Inferior parietal cortex (tissue), 1 donor: Measurements from ENCODE around the gene PTPRG.
"Not testable (repeated sequence)": the region's sequence is repeated elsewhere in the genome, so short reads cannot be mapped to it uniquely, and the experiment has no call there.

Experiments used
- DNase-seq: peaks from one replicate; pipeline ENCODE4 v3.0.0-alpha.2; 2016; ENCODE audit errors: extremely low spot score

PTPRG gene

DNA sequence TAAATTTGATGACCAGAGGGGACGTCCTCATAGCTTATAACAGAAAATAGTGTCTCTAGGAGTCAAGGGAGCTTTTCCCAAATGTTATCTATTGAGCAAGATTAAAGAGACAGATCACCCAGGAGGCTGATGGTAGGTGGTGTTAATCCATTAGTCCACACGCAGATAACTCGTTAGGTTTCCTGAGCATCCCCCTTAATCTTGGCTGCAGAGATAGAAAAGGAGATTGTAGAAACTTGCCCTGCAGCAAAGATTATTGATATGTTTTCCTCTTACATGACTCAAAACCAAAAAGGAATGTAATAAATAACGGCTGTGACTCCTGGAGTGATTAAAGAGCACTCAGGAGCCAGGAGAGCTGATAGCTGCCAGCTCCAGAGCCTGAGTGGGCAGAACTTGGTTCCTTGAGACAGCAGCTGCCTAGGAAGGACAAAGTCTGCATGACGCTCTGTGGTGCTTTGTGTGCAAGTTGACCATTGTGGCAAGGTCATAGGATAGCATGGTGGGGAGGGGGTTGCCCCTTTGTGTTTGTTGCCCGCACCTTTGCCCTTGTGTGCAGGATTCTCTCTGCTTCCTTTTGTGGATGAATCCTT is 234.8 kb downstream of the PTPRG start:
- no peak for DNase-seq

GRCh38 chr3:61796911-61797310 is 235.5 kb downstream of the PTPRG start:
- no peak for DNase-seq

GRCh38 chr3:61802772-61803171 is 241.4 kb downstream of the PTPRG start:
- DNase-seq: no peak

DNA sequence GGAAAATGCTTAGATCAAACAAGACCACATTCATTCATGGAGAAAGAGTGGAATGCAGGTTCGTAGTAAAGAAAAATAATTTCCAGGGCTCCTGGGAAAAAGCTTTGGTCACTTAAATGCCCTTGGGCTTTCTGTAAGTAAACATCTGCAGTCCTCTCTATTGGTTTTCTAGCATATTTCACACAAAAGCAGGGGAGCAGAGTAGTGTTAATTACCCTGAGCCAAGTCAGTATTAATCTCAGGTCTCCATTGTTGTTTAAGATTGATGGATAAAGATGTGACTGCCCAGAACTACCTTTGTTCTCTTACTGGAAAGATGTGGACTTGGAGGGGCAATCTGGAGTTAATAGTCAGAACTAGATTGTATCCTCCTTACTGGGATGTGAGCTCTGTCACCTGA is 242.6 kb downstream of the PTPRG start:
- no peak for DNase-seq

DNA sequence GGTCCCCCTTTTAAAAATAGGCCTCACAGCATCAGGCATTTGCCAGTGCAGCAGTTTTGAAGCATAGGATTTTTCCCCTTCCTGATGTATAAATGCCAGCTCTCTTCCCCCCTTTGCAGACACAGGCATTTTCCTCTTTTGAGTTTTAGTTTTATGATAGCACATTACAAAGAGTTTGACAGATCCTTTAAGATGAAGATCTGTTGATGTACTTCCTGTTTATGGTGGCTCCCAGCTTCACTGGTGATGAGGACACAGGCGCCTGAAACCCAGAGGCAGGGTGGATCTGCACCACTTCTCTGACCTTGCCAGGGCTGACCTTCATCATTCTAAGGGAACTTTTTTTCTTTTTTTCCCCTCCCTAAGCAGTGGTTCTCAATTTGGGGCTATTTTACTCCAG is 243.4 kb downstream of the PTPRG start:
- no peak for DNase-seq

DNA sequence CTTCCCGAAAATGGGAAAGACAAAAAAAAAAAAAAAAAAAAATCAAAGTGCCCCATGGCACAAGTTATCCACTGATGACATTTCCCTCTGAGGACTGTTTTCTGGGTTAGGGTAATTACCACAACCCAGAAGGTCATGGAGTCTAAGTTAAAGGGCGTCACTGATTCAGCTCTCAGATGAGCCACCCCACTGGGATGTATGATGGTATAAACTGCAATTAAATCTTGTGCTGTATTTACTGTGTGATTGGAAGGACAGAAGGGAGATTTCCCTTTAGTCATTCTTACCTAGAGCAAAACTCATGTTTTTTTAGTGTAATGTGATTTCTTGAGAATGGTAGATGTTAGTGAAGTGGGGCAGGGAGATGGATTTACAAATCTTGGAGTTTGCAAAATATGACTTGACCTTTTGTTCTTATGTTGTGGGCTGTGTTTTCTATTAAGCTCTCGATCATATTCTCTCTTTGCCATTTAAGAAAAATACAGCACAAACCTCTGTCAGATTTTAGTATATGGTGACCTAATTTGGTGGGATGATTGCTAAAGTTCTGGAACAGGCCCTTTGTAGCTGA is 244.2 kb downstream of the PTPRG start:
- no peak for DNase-seq

DNA sequence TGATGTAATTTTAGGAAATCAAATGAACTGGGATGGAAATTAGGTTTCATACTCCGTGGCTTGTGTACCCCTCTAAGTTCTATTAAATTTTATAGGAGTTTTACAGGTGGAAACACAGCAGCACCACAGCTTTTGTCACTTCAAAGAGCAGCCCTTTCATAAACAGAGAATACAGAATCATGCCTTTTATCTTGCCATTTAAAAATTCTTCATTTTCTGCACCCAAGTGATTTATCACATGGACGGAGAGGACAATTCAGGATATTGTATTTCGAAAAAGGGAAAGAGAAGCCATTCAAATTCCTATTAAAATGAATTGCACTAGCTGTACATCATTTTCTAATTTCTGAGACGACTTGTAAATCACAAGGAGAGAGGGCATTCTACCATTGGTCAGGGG is 245.4 kb downstream of the PTPRG start:
- no peak for DNase-seq

DNA sequence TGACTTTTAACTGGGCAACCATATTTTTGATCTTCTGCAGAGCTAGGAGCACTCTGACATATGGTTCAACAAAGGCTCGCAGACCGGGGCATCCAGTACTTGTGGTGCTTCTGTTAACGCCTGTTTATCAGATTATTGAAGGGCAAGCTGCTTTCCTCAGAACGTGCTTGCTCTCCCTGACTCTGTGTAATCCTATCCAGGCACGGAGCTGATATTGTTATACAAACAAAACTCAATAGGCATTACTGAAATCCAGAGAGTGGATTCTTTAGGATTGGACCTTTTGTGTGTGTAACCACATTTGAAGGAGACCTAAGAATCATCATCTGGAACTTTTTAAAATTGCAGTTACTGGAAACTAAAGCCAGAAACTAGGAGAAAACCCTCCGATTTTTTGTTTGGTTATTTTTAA is 246.5 kb downstream of the PTPRG start:
- no peak for DNase-seq

GRCh38 chr3:61808526-61808925 is 247.2 kb downstream of the PTPRG start:
- no peak for DNase-seq

DNA sequence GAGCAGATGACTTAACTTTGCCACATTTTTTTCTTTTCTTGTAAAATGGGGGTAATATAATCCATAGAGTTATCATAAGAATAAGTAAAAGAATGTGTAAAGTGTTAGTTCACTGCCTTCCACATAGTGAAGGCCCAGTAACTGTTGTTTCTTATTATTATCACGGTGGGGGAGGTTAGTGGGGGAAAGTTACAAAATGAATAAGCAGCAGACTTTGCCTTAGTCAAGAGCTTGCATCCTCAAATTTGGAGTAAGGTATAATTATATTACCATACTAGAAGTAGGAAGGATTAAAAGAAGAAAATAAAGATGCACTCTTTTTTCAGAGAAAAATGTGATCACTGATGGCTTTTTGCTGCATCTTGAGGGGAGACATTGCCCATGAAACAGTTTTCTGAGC is 247.6 kb downstream of the PTPRG start:
- DNase-seq: no peak

GRCh38 chr3:61809879-61810278 is 248.5 kb downstream of the PTPRG start:
- DNase-seq: no peak

DNA sequence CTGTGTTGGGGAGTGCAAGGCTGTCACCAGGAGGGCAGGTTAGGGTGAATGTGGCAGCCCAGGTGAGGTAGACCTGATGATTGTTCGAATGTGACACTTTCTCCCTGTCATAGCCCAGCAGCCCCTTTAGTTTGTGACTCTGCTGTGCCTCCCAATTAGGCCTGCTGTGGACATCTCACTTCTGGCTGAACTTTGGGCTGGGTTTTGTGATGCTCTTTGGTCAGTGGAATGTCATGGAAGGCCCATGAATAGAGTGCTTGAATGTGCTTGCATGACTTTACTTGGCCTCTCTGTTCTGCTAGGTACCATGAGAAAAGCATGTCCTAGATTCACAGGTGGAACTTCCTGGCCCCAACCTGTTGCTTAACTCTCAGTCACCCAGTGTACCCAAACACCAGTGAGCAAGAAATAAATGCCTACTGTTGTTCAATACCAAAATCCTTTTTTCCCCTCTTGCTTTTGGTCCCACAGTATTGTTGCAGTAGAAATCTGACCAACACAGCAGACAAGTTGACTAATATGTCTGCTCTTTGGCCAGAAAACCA is 249.7 kb downstream of the PTPRG start:
- DNase-seq: no peak

DNA sequence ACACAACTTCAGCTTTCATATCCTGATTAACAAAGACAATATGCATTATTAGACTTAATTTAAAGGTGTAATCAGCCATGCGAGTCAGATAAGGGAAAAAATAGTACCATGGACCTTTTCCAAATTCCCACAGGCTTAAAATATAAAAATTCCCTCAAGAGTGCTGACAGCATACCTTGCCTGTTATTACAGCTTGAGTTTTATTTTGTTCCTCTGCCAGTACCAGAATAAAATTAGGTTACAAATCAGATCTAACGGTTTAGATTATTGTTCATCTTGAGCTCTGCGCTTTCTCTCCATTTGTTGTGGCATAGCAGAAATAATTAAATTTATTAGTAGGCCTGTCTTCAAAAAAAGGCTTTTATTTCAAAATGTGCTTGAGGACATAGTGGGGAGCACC is 250.3 kb downstream of the PTPRG start:
- DNase-seq: no peak

GRCh38 chr3:61812085-61812484 is 250.7 kb downstream of the PTPRG start:
- no peak for DNase-seq

DNA sequence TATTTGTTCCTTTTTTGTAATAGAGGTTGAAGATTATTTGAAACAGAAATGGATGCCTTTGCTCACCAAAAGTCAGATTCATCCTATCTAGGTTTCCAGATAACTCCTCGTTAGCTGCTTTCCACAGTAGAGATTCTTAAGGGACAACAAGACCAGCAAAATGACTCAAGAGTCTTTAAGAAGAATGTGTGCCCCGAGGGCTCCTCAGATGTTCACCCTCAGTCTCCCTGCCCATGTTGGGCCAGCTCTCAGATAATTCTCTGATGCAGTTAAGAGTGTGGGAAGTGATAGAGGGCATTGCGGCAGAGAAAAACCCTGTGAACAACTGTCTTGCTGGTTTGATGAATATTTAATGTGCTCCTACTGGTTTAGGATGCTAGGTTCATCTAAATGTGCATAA is 251.1 kb downstream of the PTPRG start:
- no peak for DNase-seq

DNA sequence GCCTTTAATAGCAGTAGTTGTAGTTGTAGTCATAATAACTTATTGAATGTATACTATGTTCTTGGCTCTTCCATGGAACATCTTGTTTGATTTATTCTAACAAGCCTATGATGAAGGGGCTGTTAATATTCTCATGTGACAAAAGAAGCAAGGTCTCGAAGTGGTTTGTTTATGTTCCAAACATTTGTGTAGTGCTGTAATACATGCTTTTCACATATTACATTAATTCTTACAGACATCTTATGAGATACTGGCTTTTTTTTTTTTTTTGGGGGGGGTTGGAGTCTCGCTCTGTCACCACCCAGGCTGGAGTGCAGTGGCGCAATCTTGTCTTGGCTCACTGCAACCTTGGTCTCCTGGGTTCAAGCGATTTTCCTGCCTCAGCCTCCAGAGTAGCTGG is 252.3 kb downstream of the PTPRG start:
- no peak for DNase-seq

DNA sequence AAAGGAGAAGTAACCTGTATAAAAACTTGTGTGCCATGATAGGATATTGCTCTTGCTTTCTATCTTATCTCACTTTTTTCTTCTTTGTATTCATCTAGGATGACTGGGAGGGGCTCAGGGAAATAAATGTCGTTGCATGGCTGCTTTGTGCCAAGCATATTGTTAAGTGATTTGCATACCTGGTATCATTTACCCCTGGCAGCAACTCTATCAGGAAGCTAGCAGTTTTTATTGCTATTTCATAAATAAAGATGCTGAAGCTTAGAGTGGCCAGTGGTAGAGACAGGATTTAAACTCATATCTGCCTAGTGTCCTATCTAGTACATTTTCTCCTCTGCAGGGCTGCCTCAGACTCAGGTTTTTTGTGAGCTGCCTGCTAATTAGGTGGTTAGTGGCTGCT is 253.3 kb downstream of the PTPRG start:
- no peak for DNase-seq

DNA sequence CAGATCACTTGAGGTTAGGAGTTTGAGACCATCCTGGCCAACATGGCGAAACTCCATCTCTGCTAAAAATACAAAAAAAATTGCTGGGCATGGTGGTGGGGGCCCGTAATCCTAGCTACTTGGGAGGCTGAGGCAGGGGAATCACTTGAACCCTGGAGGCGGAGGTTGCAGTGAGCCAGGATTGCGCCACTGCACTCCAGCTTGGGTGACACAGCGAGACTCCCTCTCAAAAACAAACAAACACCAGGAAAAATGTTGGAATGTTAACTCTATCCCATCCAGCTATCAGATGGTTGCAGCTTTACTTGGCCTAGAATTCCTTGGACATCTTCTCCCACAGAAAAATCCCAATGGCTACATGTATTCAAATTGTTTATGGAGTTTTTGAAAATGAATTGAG is 254.9 kb downstream of the PTPRG start:
- DNase-seq: not testable (repeated sequence)

DNA sequence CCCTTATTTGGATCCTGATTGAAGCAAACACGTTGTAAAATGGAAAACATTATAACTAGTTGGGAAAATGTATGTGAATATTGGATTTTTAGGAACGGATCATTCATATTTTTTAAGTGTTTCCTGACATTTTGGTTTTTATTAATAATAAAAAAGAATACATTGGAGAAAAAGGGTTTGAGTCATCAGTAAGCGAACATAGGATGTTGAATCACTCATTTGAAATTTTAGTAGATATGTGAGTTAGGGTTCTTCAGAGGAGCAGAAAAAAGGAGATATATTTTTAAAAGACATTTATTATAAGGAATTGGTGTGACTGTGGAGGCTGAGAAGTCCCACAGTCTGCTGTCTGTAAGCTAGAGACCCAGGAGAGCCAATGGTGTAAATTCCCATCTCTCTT is 258.5 kb downstream of the PTPRG start:
- no peak for DNase-seq

- DNase-seq: no peak
Observed at GRCh38 chr3:61820306-61820992, 259.1 kb downstream of the PTPRG start.

GRCh38 chr3:61821823-61822251 is 260.5 kb downstream of the PTPRG start:
- DNase-seq: no peak

- no peak for DNase-seq
Observed at GRCh38 chr3:61822588-61822987, 261.2 kb downstream of the PTPRG start.

GRCh38 chr3:61824553-61825135 is 263.3 kb downstream of the PTPRG start:
- no peak for DNase-seq
